Keratinocyte (primary cell): ENCODE results near the gene OR8A1.

Experiments
- CTCF ChIP-seq, 3 experiments: IDR thresholded peaks in 1 of 3; conservative IDR thresholded peaks in 1 of 3; optimal IDR thresholded peaks in 1 of 3; 2 replicates in 2 of 3; 3 replicates in 1 of 3; pipeline versions ENCODE3 to v1.5.1; 2011; ENCODE audit warnings: low read length in 3 of 3, mild to moderate bottlenecking in 3 of 3, moderate library complexity in 2 of 3, control low read depth in 1 of 3, inconsistent platforms in 1 of 3; ENCODE audit not compliant: insufficient read depth in 2 of 3; ENCODE audit errors: extremely low read depth in 1 of 3
- EZH2 ChIP-seq: IDR thresholded peaks from one replicate; pipeline ENCODE4 v1.6.1; 2012; ENCODE audit warnings: inconsistent platforms, mild to moderate bottlenecking, low read length, moderate library complexity

GRCh38 chr11:124612567-124613246 is 42.9 kb downstream of the OR8A1 start:
- no peak for TF ChIP-seq CTCF (optimal IDR thresholded peaks at IDR 0.05 in 1 of 3, IDR thresholded peaks at IDR 0.05 in 1 of 3, conservative IDR thresholded peaks at IDR 0.05 in 1 of 3; ENCODE audit: extremely low read depth in 1 of 3, insufficient read depth in 2 of 3, low read length in 3 of 3)
- TF ChIP-seq EZH2, result no peak
